ENCODE results near the gene SMAP2. TPM values are rescaled to one million over a fixed set of nuclear protein-coding genes. Genes with fewer than 3 reads are reported as not detected.

Gene SMAP2
- total and polyA plus RNA-seq, 2 of the 4 experiments (the other 2 are of a cell fraction) = 30.1 to 31.0 TPM

DNA sequence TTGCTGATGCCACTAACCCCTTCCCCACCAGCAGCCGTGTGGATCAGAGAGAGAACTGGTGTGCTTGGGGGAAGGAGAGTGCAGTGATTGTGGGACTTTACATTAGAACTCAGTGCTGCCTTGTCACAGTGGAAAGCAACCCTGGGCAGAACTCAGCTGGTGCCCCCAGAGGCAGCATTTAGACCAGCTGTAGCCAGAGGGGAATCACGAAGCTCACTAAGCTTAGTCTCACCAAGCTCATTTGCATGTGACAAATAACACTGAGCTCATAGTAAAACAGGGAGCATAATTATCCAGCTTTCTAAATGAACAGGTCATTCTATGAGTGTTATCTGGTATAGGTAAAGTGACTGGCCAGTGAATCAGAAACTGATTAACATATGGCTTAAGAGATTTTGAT lies 9.8 kb upstream of the SMAP2 start:
- Histone ChIP-seq H3K27ac (ENCODE audit: insufficient read depth, low read length) (no peak overlapping the region), H3K4me3 (ENCODE audit: insufficient read depth, low read depth, low read length) (no peak overlapping the region), H2AK9ac (replicated peaks; ENCODE audit: low read depth, low read length, poor library complexity) (no peak overlapping the region), H3K9ac (ENCODE audit: low read depth, low read length) (no peak overlapping the region), H3K14ac (replicated peaks; ENCODE audit: low read depth, low read length) (no peak overlapping the region), H2AFZ (replicated peaks; ENCODE audit: low read length, poor library complexity) (no peak overlapping the region), H3K36me3 (ENCODE audit: control insufficient read depth, insufficient read depth, low read length) (no peaks in the 10 kb centered on the region), H2BK20ac (ENCODE audit: low read depth, low read length) (no peak overlapping the region), H2BK15ac (ENCODE audit: low read depth, low read length) (no peak overlapping the region), H3K9me3 (ENCODE audit: control insufficient read depth, insufficient read depth, low read length) (peaks cover 4% of the 10 kb centered on the region; the same call in 1 of the 2 replicates), H4K20me1 (ENCODE audit: insufficient read depth, low read length) (no peaks in the 10 kb centered on the region), H2AK5ac (ENCODE audit: low read depth, low read length) (no peak overlapping the region), H3K18ac (ENCODE audit: low read depth, low read length) (no peak overlapping the region), H3K27me3 (ENCODE audit: control insufficient read depth, insufficient read depth, low read length) (peaks cover 11% of the 10 kb centered on the region), H4K5ac (ENCODE audit: low read depth, low read length) (no peak overlapping the region), H3K9me1 (ENCODE audit: insufficient read depth, low read length) (no peaks in the 10 kb centered on the region), H2BK5ac (ENCODE audit: low read depth, low read length, poor library complexity, severe bottlenecking) (no peak overlapping the region), H2BK120ac (ENCODE audit: low read depth, low read length) (no peak overlapping the region), H3K4me1 (ENCODE audit: control insufficient read depth, insufficient read depth, low read length) (no peaks in the 10 kb centered on the region), H3K4me2 (ENCODE audit: low read depth, low read length) (no peak overlapping the region), H3K79me1 (ENCODE audit: low read depth in 1 of 2, low read length in 2 of 2) (no peaks in the 10 kb centered on the region), H4K91ac (ENCODE audit: insufficient read depth, low read depth, low read length) (no peak overlapping the region), H3K23ac (ENCODE audit: low read depth, low read length) (no peak overlapping the region), H4K8ac (ENCODE audit: low read depth in 2 of 2, low read length in 2 of 2) (no peak overlapping the region), H3K56ac (ENCODE audit: extremely low read depth, insufficient read depth, low read length) (no peak overlapping the region), H3K4ac (ENCODE audit: low read depth, low read length) (no peak overlapping the region)
- ChIA-PET CTCF (interaction anchor here (0.6 to 1.6 kb wide), 4 partner anchors 10 to 220 kb away, joined by 3 to 5 read pairs (median 3); partner anchors contain the start of gene SMAP2), POLR2A (ENCODE audit: unreplicated experiment) (no interaction called here)
- dilution Hi-C loops (cut with HindIII; ENCODE audit: low sequenced_read_pairs, unreplicated experiment) (no loop called here), intact Hi-C loops (cut with micrococcal nuclease) (no loop called here), in situ Hi-C loops (cut with MboI; ENCODE audit: low sequenced_read_pairs) (no loop called here)
- TF ChIP-seq FOS (IDR thresholded peaks at IDR 0.05; ENCODE audit: low read depth, low read length) (no peak), SMC3 (IDR thresholded peaks at IDR 0.05; ENCODE audit: low read depth, low read length) (no peak), RFX5 (IDR thresholded peaks at IDR 0.05; ENCODE audit: low read depth, low read length) (no peak), CEBPB (IDR thresholded peaks at IDR 0.05; ENCODE audit: low read depth, low read length) (no peak), MXI1 (IDR thresholded peaks at IDR 0.05; ENCODE audit: borderline replicate concordance, low read depth, low read length) (no peak), MAZ (IDR thresholded peaks at IDR 0.05; ENCODE audit: borderline replicate concordance, low read depth, low read length) (no peak), CHD1 (IDR thresholded peaks at IDR 0.05; ENCODE audit: low read depth, low read length) (no peak), RCOR1 (IDR thresholded peaks at IDR 0.05; ENCODE audit: insufficient replicate concordance, low read length) (no peak), RAD21 (IDR thresholded peaks at IDR 0.05; ENCODE audit: low read length) (no peak), POLR2A (IDR thresholded peaks at IDR 0.05; ENCODE audit: low read depth, low read length) (no peak)
- TF ChIP-seq, protein P1, sequence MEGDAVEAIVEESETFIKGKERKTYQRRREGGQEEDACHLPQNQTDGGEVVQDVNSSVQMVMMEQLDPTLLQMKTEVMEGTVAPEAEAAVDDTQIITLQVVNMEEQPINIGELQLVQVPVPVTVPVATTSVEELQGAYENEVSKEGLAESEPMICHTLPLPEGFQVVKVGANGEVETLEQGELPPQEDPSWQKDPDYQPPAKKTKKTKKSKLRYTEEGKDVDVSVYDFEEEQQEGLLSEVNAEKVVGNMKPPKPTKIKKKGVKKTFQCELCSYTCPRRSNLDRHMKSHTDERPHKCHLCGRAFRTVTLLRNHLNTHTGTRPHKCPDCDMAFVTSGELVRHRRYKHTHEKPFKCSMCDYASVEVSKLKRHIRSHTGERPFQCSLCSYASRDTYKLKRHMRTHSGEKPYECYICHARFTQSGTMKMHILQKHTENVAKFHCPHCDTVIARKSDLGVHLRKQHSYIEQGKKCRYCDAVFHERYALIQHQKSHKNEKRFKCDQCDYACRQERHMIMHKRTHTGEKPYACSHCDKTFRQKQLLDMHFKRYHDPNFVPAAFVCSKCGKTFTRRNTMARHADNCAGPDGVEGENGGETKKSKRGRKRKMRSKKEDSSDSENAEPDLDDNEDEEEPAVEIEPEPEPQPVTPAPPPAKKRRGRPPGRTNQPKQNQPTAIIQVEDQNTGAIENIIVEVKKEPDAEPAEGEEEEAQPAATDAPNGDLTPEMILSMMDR (conservative IDR thresholded peaks at IDR 0.05; ENCODE audit: low read depth, low read length) = no peak
- TF ChIP-seq, protein P2, sequence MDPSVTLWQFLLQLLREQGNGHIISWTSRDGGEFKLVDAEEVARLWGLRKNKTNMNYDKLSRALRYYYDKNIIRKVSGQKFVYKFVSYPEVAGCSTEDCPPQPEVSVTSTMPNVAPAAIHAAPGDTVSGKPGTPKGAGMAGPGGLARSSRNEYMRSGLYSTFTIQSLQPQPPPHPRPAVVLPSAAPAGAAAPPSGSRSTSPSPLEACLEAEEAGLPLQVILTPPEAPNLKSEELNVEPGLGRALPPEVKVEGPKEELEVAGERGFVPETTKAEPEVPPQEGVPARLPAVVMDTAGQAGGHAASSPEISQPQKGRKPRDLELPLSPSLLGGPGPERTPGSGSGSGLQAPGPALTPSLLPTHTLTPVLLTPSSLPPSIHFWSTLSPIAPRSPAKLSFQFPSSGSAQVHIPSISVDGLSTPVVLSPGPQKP (IDR thresholded peaks at IDR 0.05; ENCODE audit: borderline replicate concordance, low read depth, low read length) = no peak
- 20% methylated on average over 1 of the region's 2 CpGs; no CpG with 5 or more reads in 1 of the 2 experiments for WGBS, 2 experiments (ENCODE audit: extremely low coverage in 2 of 2, insufficient read length in 1 of 2)
- BruUV-seq (replicated peaks) = no TSS peak
- ATAC-seq (ENCODE audit: low read depth) (no peak), DNase-seq (no peak)

Measured in IMR-90 (cell line).